NCI-H2107 treated with DMSO at 0.1 percent for 48 hours (cell line): ENCODE data around the gene PLXNA4.

Experiments used
- DNase-seq: peaks from one replicate; lab custom pipeline; 2025; ENCODE audit not compliant: unreplicated experiment; lab: John Stamatoyannopoulos, UW

The PLXNA4 gene

DNA sequence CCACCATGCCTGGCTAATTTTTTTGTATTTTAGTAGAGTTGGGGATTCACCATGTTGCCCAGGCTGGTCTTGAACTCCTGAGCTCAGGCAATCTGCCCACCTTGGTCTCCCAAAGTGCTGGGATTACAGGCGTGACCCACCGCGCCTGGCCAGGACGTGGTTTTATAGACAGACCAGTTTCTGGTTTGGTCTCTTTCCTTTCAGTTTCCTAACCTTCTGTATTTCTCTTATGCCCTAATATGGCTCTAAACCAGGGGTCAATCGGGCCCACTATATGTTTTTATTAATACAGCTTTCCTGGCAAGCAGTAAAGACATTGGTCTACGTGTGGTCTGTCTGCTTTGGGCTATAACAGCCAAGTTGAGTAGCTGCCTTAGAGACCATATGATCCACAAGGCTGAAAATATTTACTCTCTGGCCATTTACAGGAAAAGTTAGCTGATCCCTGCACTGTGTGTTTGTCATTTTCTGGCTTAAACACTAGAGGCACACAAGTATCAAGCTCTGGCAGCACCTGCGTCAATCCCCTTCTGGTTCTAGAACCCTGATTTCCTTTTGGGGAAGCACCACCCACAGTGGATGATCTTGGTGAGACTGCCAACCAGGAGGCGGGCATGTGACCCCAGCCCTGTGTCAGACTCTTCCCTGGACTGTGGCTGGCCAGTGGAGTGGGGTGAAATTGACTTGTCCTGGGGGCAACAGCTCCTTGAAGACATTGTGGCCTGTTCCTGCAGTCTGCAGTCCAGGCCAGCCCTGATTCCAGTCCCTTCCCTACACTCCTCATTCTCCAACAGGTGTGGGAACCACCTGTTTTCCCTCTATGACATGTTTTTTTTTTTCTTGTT, 497.2 kb downstream of the PLXNA4 start:
- DNase-seq = no peak

DNA sequence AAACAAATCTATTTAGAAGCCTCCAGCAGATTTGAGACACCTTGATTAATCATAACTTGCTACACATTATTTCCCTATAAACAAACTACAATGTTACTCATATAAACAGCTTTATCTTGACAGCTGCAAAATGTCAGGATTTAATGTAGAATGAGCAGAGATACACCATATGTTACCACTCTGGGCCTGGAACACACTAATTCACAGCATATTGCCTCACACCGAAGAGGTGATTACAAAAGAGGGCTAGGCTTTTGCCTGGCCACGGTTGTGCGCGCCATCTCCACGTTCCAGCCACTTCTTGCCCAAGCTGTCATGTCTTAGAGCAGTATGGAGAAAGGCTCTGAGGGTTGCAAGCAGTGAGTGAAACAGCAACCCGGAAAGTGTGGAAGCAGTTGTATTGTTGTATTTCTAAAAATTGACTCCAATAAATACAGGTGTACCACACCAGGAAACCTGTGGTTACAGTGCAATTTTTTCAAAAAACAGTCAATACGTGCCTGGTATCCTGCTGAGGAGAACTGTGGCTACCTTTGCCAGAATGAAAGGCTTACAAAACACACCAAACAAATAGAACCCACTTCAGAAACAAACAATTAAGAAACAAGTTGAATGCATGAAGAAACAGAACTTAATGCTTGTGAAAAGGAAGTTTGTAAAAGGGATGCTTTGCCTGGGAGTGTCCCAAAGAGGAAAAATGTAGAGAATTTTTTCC, 498.1 kb downstream of the PLXNA4 start:
- no peak for DNase-seq

DNA sequence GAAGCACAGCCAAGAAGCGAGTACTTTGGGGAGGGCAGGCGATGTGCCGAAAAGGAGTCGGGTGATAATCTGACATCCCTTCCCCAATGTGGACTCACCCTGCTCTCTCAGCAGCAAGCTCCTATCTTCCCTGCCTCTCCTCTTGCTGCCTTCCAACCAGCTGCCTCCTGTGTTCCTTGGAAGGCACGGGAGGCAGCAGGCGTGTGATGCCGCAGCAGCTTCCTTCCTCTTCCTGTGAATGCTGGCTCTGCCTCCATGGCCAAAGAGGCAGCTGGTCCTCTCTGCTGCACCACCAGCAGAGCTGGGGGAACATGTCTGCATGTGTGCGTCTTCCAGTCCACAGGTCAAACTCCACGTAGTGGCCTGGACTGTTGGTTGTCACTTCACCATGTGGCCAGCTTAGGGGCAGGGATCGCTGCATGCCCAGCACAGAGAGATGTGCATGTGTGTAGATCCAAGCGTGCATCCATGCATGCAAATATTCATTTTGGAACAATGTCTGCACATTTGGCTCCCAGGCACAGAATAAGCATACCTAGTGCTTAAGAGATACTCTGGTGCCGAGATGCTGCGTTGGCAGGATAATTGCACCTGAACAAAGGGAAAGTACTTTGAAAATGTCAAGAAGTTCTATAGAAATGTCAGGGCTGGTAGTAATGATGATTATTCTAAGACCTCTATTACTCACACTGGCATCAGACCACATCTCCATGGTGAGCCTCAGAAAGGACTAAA, 499.8 kb downstream of the PLXNA4 start:
- no peak for DNase-seq

DNA sequence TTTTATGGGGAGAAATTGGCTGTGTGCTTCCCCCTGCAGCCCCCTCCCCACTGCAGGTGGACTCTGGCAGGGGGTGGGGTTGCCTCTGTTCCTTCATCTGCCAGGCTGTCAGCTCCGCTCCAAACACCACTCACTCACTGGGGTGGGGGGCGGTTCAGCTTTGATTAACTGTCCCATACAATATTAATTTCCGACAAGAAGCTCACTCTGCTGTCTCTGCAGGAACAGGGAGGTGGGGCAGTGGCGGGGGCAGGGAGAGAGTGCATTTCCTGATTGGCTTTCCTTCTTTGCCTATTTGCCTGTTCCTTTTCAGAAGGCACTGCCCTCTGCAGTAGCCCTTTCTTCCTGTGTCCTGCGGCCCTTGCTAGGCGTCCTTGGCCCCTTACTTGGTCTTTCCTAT, 500.8 kb downstream of the PLXNA4 start:
- DNase-seq = no peak

DNA sequence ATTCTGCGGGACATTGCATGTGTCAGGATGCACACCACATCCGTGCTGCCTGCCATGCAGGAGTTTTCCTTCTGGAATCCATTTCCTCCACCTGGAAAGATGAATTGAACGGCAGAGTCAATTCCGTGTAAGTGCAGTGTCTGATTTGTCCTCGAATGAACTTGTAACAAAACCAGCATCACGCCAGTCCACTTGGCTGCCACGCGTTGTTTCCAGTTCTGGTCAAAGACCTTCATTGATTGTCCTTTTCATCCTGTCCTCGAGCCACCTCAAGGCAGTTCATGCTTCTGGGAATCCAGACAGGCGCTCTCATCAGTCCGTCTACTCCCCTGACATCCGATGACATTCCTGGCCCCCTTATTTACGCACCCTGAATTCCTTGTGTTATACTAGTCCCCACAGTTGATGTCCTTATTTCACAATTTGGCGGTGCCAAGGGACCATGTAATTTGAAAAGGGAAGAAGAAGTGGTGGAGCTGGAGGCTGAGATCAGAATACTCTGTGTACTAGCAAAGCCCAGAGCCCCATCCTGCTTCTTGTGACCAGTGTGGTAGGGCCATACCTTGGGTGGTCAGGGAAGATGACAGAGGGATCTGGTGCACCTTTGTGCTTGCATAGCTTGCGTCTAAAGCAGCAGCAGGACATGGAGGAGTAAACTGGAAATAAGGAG, 502.2 kb downstream of the PLXNA4 start:
- no peak for DNase-seq
